MM.1S (cell line): ENCODE measurements around the gene UCN2.

Experiments used
- DNase-seq: peaks from one replicate; pipeline ENCODE4 v3.0.0-alpha.2; 2015
- H2AFZ ChIP-seq: fragments of 300-600 bp; sonication (generic); 2 replicates; pipeline ENCODE4 v1.6.0; 2016; ENCODE audit warnings: antibody characterized with exemption, low read length
- H3F3A ChIP-seq: fragments of 300-600 bp; sonication (generic); 2 replicates; pipeline ENCODE4 v1.6.1; 2016; ENCODE audit warnings: mild to moderate bottlenecking, antibody characterized with exemption, low read length, moderate library complexity, mixed read lengths; ENCODE audit not compliant: insufficient read depth
- H3K27ac ChIP-seq: fragments of 300-600 bp; sonication (generic); 2 replicates; pipeline ENCODE4 v1.5.1; 2016; ENCODE audit warnings: mild to moderate bottlenecking, low read length
- H3K27me3 ChIP-seq: fragments of 300-600 bp; sonication (generic); replicated peaks from 2 replicates; pipeline ENCODE4 v1.6.0; 2016; ENCODE audit warnings: low read length; ENCODE audit not compliant: insufficient read depth
- H3K36me3 ChIP-seq: fragments of 300-600 bp; sonication (generic); replicated peaks from 2 replicates; pipeline ENCODE4 v1.6.1; 2016; ENCODE audit warnings: mild to moderate bottlenecking, low read length, mixed read lengths; ENCODE audit not compliant: insufficient read depth
- H3K4me1 ChIP-seq: fragments of 300-600 bp; sonication (generic); 2 replicates; pipeline ENCODE4 v1.6.1; 2016; ENCODE audit warnings: low read length, mixed read lengths
- H3K4me2 ChIP-seq: fragments of 300-600 bp; sonication (generic); 2 replicates; pipeline ENCODE4 v1.6.0; 2016; ENCODE audit warnings: low read depth, low read length
- H3K4me3 ChIP-seq: fragments of 300-600 bp; sonication (generic); 2 replicates; pipeline ENCODE4 v1.5.1; 2016; ENCODE audit warnings: low read length, mixed read lengths
- H3K79me2 ChIP-seq: fragments of 300-600 bp; sonication (generic); 2 replicates; pipeline ENCODE4 v1.6.1; 2016; ENCODE audit warnings: mixed run types, low read length, mixed read lengths
- H3K9ac ChIP-seq: fragments of 300-600 bp; sonication (generic); 2 replicates; pipeline ENCODE4 v1.6.1; 2016; ENCODE audit warnings: low read length, mixed read lengths
- H3K9me2 ChIP-seq: fragments of 300-600 bp; sonication (generic); replicated peaks from 2 replicates; pipeline ENCODE4 v1.6.1; 2016; ENCODE audit warnings: mild to moderate bottlenecking, low read length, mixed read lengths; ENCODE audit not compliant: insufficient read depth
- H3K9me3 ChIP-seq: fragments of 300-600 bp; sonication (generic); replicated peaks from 2 replicates; pipeline ENCODE4 v1.6.1; 2016; ENCODE audit warnings: mild to moderate bottlenecking, low read length, mixed read lengths; ENCODE audit not compliant: insufficient read depth
- H4K20me1 ChIP-seq: fragments of 300-600 bp; sonication (generic); 2 replicates; pipeline ENCODE4 v1.6.1; 2016; ENCODE audit warnings: mild to moderate bottlenecking, low read length, moderate library complexity, mixed read lengths; ENCODE audit not compliant: insufficient read depth
- EZH2 ChIP-seq: fragments of 300-600 bp; sonication (generic); optimal IDR thresholded peaks from 2 replicates; pipeline ENCODE3; 2017; ENCODE audit warnings: low read depth, mild to moderate bottlenecking, antibody characterized with exemption, low read length, mixed read lengths
- EZH2phosphoT487 ChIP-seq: fragments of 300-600 bp; sonication (generic); IDR thresholded peaks from 2 replicates; pipeline ENCODE4 v1.6.1; 2018; ENCODE audit warnings: antibody characterized with exemption, low read length
- TF ChIP-seq, protein P1 (sequence below): fragments of 300-600 bp; sonication (generic); IDR thresholded peaks from 2 replicates; pipeline ENCODE4 v1.5.1; 2016; ENCODE audit warnings: antibody characterized with exemption, low read length, mixed read lengths

Gene UCN2

DNA sequence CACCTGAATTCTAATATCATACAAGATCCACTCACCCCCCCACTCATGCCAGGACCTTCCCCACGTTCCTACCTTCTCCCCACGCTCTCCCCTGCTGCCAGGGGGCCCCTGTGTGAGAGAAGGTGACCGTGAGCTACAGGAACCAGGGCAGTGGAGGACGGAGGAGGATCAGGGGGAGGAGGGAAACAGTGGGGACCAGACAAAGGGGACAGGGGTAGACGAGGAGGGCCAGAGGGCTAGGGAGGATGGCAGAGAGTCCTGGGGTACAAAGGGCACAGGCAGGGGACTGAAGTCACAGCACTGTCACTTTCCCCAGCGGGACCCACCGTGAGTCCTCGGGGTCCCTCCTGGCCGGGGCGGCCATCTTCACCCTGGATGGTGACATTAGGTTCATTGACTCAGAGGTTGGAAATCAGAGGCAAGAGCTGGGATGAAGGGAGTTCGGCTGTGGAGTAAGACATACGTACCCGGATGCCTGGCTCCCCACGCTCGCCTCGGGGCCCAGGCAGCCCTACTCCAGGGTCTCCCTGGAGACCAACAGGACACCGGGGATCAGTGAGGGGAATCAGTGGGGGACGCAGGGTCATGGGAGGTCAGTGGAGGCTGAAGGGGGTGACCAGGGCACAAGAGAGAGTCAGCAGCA lies 6.3 kb upstream of the UCN2 start:
- Histone ChIP-seq H4K20me1 (no peaks in the 10 kb centered on the region), H3K9me2 (no peaks in the 10 kb centered on the region), H3K9ac (no peak overlapping the region), H3K27me3 (peaks cover 14% of the 10 kb centered on the region), H3K27ac (no peak overlapping the region), H3K4me3 (no peak overlapping the region), H3K79me2 (no peaks in the 10 kb centered on the region), H3K9me3 (no peaks in the 10 kb centered on the region), H2AFZ (no peak overlapping the region), H3K36me3 (no peaks in the 10 kb centered on the region), H3F3A (no peaks in the 10 kb centered on the region), H3K4me2 (no peak overlapping the region), H3K4me1 (no peaks in the 10 kb centered on the region)
- TF ChIP-seq, protein P1, sequence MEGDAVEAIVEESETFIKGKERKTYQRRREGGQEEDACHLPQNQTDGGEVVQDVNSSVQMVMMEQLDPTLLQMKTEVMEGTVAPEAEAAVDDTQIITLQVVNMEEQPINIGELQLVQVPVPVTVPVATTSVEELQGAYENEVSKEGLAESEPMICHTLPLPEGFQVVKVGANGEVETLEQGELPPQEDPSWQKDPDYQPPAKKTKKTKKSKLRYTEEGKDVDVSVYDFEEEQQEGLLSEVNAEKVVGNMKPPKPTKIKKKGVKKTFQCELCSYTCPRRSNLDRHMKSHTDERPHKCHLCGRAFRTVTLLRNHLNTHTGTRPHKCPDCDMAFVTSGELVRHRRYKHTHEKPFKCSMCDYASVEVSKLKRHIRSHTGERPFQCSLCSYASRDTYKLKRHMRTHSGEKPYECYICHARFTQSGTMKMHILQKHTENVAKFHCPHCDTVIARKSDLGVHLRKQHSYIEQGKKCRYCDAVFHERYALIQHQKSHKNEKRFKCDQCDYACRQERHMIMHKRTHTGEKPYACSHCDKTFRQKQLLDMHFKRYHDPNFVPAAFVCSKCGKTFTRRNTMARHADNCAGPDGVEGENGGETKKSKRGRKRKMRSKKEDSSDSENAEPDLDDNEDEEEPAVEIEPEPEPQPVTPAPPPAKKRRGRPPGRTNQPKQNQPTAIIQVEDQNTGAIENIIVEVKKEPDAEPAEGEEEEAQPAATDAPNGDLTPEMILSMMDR: no peak
- TF ChIP-seq EZH2: no peak
- TF ChIP-seq EZH2phosphoT487: no peak
- no peak for DNase-seq

DNA sequence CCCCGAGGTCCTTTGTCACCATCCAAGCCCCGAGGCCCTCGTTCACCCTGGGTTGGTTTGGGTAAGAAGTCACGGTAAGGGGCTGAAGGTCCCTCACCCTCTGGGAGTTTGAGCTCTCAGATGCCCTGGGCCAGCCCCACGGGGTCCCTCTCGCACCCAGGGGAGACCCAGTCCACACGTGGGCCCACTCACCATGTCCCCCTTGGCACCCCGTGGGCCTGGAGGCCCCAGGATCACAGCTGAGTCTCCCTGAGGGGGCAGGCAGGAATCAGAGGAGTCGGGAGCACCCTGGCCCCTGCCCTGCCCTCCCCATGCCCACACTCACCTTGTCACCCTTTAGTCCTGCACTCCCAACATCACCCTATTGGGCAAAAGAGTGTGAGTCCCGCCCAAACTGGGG lies 5.8 kb upstream of the UCN2 start:
- DNase-seq: no peak
- Histone ChIP-seq H3K27me3 (peaks cover 14% of the 10 kb centered on the region), H3K9me2 (no peaks in the 10 kb centered on the region), H3K79me2 (no peaks in the 10 kb centered on the region), H3K4me2 (no peak overlapping the region), H3K27ac (no peak overlapping the region), H3K36me3 (no peaks in the 10 kb centered on the region), H2AFZ (no peak overlapping the region), H4K20me1 (no peaks in the 10 kb centered on the region), H3K9ac (no peak overlapping the region), H3K9me3 (no peaks in the 10 kb centered on the region), H3K4me1 (no peaks in the 10 kb centered on the region), H3F3A (no peaks in the 10 kb centered on the region), H3K4me3 (no peak overlapping the region)
- TF ChIP-seq EZH2 (no peak), EZH2phosphoT487 (no peak)
- TF ChIP-seq, protein P1: no peak

DNA sequence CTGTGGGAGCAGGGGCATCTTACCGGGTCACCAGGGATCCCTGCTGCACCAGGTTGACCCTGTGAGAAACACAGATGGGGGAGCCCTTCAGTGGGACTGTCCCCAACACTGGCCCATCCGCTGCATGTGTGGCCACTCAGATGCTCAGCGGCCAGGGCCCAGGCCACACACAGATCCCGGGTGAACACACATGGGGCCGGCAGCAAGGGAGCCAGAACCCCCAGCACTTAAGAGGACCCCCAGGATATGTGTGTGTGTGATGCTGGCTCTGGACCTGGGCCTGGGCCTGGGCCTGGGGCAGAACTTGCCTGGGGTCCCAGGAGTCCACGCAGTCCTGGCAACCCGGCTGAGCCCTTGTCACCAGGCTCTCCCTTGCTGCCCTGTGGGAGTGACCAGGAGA lies 4.9 kb upstream of the UCN2 start:
- Histone ChIP-seq H3K36me3 (no peaks in the 10 kb centered on the region), H3K79me2 (no peaks in the 10 kb centered on the region), H3K4me2 (no peak overlapping the region), H3K9ac (no peak overlapping the region), H3K27ac (no peak overlapping the region), H3F3A (no peaks in the 10 kb centered on the region), H3K4me3 (no peak overlapping the region), H3K9me2 (no peaks in the 10 kb centered on the region), H4K20me1 (no peaks in the 10 kb centered on the region), H3K27me3 (peaks cover 14% of the 10 kb centered on the region), H3K9me3 (no peaks in the 10 kb centered on the region), H2AFZ (no peak overlapping the region), H3K4me1 (no peaks in the 10 kb centered on the region)
- no peak for DNase-seq
- TF ChIP-seq EZH2: no peak
- TF ChIP-seq EZH2phosphoT487: no peak
- TF ChIP-seq, protein P1: no peak
